GM12874 (cell line): ENCODE measurements around the gene CYP2R1.

Experiments
- CTCF ChIP-seq: IDR thresholded peaks from 2 replicates; pipeline ENCODE4 v1.5.1; 2011; ENCODE audit warnings: low read depth, mild to moderate bottlenecking, control low read depth, low read length, moderate library complexity; ENCODE audit not compliant: insufficient read depth

The CYP2R1 gene

GRCh38 chr11:14835496-14836492, 56.2 kb downstream of the CYP2R1 start:
- no peak for TF ChIP-seq CTCF
